DMS 273 (cell line): ENCODE results near the gene APOOL.
A peak's percentile ranks its signal among the peaks of the same experiment; 100 is the strongest.
"Not testable (repeated sequence)": the region's sequence is repeated elsewhere in the genome, so short reads cannot be mapped to it uniquely, and the experiment has no call there.

ENCODE experiments used
- DNase-seq: peaks from one replicate; lab custom pipeline; 2025; ENCODE audit not compliant: unreplicated experiment; lab: John Stamatoyannopoulos, UW

APOOL gene

GRCh38 chrX:85077247-85077646 is 73.6 kb downstream of the APOOL start:
- DNase-seq: not testable (repeated sequence)

- peak; percentile 62 for DNase-seq
Measured at GRCh38 chrX:85084770-85085393, 81.2 kb downstream of the APOOL start.

- DNase-seq: no peak
Measured at GRCh38 chrX:85089321-85089840, 85.7 kb downstream of the APOOL start.

- peak; percentile 10 for DNase-seq
Measured at GRCh38 chrX:85107407-85107806, 103.7 kb downstream of the APOOL start.

- no peak for DNase-seq
Measured at GRCh38 chrX:85108165-85108564, 104.5 kb downstream of the APOOL start.

GRCh38 chrX:85109235-85109634 is 105.6 kb downstream of the APOOL start:
- DNase-seq: peak; percentile 47

GRCh38 chrX:85111347-85111746 is 107.7 kb downstream of the APOOL start:
- DNase-seq: peak; percentile 47

GRCh38 chrX:85112293-85112692 is 108.6 kb downstream of the APOOL start:
- no peak for DNase-seq

- no peak for DNase-seq
Measured at GRCh38 chrX:85113746-85114145, 110.1 kb downstream of the APOOL start.

- DNase-seq: no peak
Measured at GRCh38 chrX:85114171-85114570, 110.5 kb downstream of the APOOL start.

GRCh38 chrX:85114776-85115175 is 111.1 kb downstream of the APOOL start:
- peak; percentile 4 for DNase-seq

GRCh38 chrX:85115252-85115651 is 111.6 kb downstream of the APOOL start:
- DNase-seq: no peak

- no peak for DNase-seq
Measured at GRCh38 chrX:85136409-85136808, 132.7 kb downstream of the APOOL start.

GRCh38 chrX:85139422-85139821 is 135.7 kb downstream of the APOOL start:
- no peak for DNase-seq

GRCh38 chrX:85140964-85141363 is 137.3 kb downstream of the APOOL start:
- no peak for DNase-seq
